ENCODE measurements around the gene OBSL1.
A peak's percentile ranks its signal among the peaks of the same experiment; 100 is the strongest.

The OBSL1 gene

GRCh38 chr2:219516888-219517287 is 54.5 kb downstream of the OBSL1 start:
- Histone ChIP-seq H3K4me3 (no peak overlapping the region), H3K27ac (no peak overlapping the region)
- no peak for DNase-seq (ENCODE audit: low spot score)
- no peak for TF ChIP-seq CTCF (IDR thresholded peaks at IDR 0.05)

- TF ChIP-seq CTCF (IDR thresholded peaks at IDR 0.05) = no peak
- DNase-seq (ENCODE audit: low spot score) = no peak
- H3K4me3 ChIP-seq = no peak overlapping the region
These were observed 55.3 kb downstream of the OBSL1 start for GRCh38 chr2:219515874-219516629.

GRCh38 chr2:219514836-219515235 is 56.5 kb downstream of the OBSL1 start:
- Histone ChIP-seq H3K4me3 (no peak overlapping the region), H3K27ac (no peak overlapping the region)
- no peak for DNase-seq (ENCODE audit: low spot score)
- TF ChIP-seq CTCF (IDR thresholded peaks at IDR 0.05) = no peak

More at GRCh38 chr2:219515874-219516629, 55.3 kb downstream of the OBSL1 start:
- H3K27ac ChIP-seq = no peak overlapping the region

GRCh38 chr2:219514196-219514761 is 57.1 kb downstream of the OBSL1 start, which contains the start of gene ASIC4:
Gene ASIC4, plus strand, starts transcription at chr2:219514482. Its CDS starts 243 bp downstream, at chr2:219514725.
- H3K4me3 ChIP-seq = peak within 1 kb of the TSS; percentile 43
- no peak for TF ChIP-seq CTCF (IDR thresholded peaks at IDR 0.05)
- H3K27ac ChIP-seq = no peak within 1 kb of the TSS
- no peak for DNase-seq (ENCODE audit: low spot score)

- Histone ChIP-seq H3K4me3 (peak overlapping the region; percentile 43), H3K27ac (no peak overlapping the region)
- TF ChIP-seq CTCF (IDR thresholded peaks at IDR 0.05) = no peak
- DNase-seq (ENCODE audit: low spot score) = no peak
These were observed 57.6 kb downstream of the OBSL1 start for GRCh38 chr2:219513787-219514186.

- Histone ChIP-seq H3K27ac (no peak overlapping the region), H3K4me3 (no peak overlapping the region)
- TF ChIP-seq CTCF (IDR thresholded peaks at IDR 0.05) = no peak
- DNase-seq (ENCODE audit: low spot score) = no peak
These were observed 58.7 kb downstream of the OBSL1 start for GRCh38 chr2:219512524-219513216.
